ENCODE data around the gene DIAPH3. TPM values are rescaled to one million over a fixed set of nuclear protein-coding genes. Genes with fewer than 3 reads are reported as not detected.

Gene DIAPH3
- polyA plus RNA-seq, 3 donors, result 0.04 to 0.09 TPM; not detected in 1

DNA sequence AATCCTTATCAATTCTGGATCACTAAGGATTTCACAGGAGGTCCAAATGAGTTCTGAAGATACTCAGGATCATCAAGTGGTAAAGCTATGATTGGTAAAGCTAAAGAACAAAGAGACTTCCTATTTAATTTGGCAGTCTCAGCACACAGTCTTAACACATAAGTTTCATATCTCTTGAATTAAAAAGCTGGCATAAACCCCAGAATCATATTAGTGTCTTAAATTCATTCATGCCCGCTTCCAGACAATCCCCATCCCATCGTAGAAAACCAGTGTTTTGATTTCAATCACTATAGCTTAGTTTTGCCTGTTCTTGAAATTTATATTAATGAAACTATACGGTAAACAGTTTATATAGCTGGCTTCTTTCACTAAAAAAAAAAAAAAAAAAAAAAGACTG, 278.7 kb downstream of the DIAPH3 start:
- TF ChIP-seq, protein P1, sequence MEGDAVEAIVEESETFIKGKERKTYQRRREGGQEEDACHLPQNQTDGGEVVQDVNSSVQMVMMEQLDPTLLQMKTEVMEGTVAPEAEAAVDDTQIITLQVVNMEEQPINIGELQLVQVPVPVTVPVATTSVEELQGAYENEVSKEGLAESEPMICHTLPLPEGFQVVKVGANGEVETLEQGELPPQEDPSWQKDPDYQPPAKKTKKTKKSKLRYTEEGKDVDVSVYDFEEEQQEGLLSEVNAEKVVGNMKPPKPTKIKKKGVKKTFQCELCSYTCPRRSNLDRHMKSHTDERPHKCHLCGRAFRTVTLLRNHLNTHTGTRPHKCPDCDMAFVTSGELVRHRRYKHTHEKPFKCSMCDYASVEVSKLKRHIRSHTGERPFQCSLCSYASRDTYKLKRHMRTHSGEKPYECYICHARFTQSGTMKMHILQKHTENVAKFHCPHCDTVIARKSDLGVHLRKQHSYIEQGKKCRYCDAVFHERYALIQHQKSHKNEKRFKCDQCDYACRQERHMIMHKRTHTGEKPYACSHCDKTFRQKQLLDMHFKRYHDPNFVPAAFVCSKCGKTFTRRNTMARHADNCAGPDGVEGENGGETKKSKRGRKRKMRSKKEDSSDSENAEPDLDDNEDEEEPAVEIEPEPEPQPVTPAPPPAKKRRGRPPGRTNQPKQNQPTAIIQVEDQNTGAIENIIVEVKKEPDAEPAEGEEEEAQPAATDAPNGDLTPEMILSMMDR (IDR thresholded peaks at IDR 0.05), result no peak
- Mint-ChIP-seq H3K36me3 (no peaks in the 10 kb centered on the region), H3K4me3 (no peak overlapping the region), H3K27ac (no peak overlapping the region), H3K4me1 (no peaks in the 10 kb centered on the region), H3K9me3 (no peaks in the 10 kb centered on the region), H3K27me3 (ENCODE audit: low read depth in 3 of 3) (no peaks in the 10 kb centered on the region)
- Histone ChIP-seq H3K4me2 (replicated peaks; ENCODE audit: extremely low read depth, low read length, poor library complexity, severe bottlenecking) (no peak overlapping the region), H3K9ac (ENCODE audit: insufficient read depth, low read length, poor library complexity, severe bottlenecking) (no peak overlapping the region), H3K27ac (ENCODE audit: low read depth in 1 of 2, low read length in 2 of 2) (no peak overlapping the region), H3K4me3 (replicated peaks in 1 of 3; ENCODE audit: low read depth in 2 of 3, low read length in 3 of 3) (no peak overlapping the region), H3K36me3 (replicated peaks in 1 of 2; ENCODE audit: control insufficient read depth in 1 of 2, insufficient read depth in 2 of 2, low read length in 2 of 2) (no peaks in the 10 kb centered on the region), H2AFZ (ENCODE audit: insufficient read depth, low read depth, low read length, poor library complexity, severe bottlenecking) (no peak overlapping the region), H3K9me3 (replicated peaks in 1 of 2; ENCODE audit: control insufficient read depth in 1 of 2, insufficient read depth in 1 of 2, low read length in 2 of 2) (no peaks in the 10 kb centered on the region), H3K4me1 (ENCODE audit: control insufficient read depth in 1 of 2, insufficient read depth in 2 of 2, low read length in 2 of 2) (no peaks in the 10 kb centered on the region), H3K27me3 (ENCODE audit: control insufficient read depth in 2 of 2, insufficient read depth in 2 of 2, low read length in 2 of 2) (no peaks in the 10 kb centered on the region), H4K20me1 (ENCODE audit: insufficient read depth, low read length) (no peaks in the 10 kb centered on the region), H3K79me2 (ENCODE audit: insufficient read depth, low read length) (no peaks in the 10 kb centered on the region)
- intact Hi-C loops (cut with micrococcal nuclease), result no loop called here
- no CpG with 5 or more reads among the region's 3 CpGs for WGBS (ENCODE audit: insufficient coverage)
- DNase-seq, result no peak

DNA sequence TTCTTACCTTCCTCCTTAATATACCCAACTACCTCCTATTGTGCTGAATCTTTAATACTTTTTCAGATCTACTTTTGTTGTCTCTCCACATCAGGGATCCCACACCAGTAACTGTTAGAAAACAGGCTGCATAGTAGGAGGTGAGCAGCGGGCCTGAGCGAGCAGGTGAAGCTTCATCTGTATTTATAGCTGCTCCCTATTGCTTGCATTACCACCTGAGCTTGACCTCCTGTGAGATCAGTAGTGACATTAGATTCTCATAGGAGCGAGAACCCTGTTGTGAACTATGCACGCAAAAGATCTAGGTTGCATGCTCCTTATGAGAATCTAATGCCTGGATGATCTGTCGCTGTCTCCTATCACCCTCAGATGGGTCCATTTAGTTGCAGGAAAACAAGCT, 279.8 kb downstream of the DIAPH3 start:
- H3K4me1 ChIP-seq (ENCODE audit: control insufficient read depth in 1 of 2, insufficient read depth in 2 of 2, low read length in 2 of 2), result no peaks in the 10 kb centered on the region
- 95% methylated on average over 2 of the region's 5 CpGs for WGBS (ENCODE audit: insufficient coverage)
- TF ChIP-seq, protein P1 (IDR thresholded peaks at IDR 0.05), result no peak
- no peaks in the 10 kb centered on the region for H3K79me2 ChIP-seq (ENCODE audit: insufficient read depth, low read length)
- Mint-ChIP-seq H3K36me3 (no peaks in the 10 kb centered on the region), H3K4me3 (no peak overlapping the region), H3K27ac (no peak overlapping the region), H3K9me3 (no peaks in the 10 kb centered on the region), H3K4me1 (no peaks in the 10 kb centered on the region), H3K27me3 (ENCODE audit: low read depth in 3 of 3) (no peaks in the 10 kb centered on the region)
- H3K27me3 ChIP-seq (ENCODE audit: control insufficient read depth in 2 of 2, insufficient read depth in 2 of 2, low read length in 2 of 2), result no peaks in the 10 kb centered on the region
- H3K36me3 ChIP-seq (replicated peaks in 1 of 2; ENCODE audit: control insufficient read depth in 1 of 2, insufficient read depth in 2 of 2, low read length in 2 of 2), result no peaks in the 10 kb centered on the region
- H3K4me3 ChIP-seq (replicated peaks in 1 of 3; ENCODE audit: low read depth in 2 of 3, low read length in 3 of 3), result no peak overlapping the region
- H3K27ac ChIP-seq (ENCODE audit: low read depth in 1 of 2, low read length in 2 of 2), result no peak overlapping the region
- H3K9ac ChIP-seq (ENCODE audit: insufficient read depth, low read length, poor library complexity, severe bottlenecking), result no peak overlapping the region
- no peaks in the 10 kb centered on the region for H3K9me3 ChIP-seq (replicated peaks in 1 of 2; ENCODE audit: control insufficient read depth in 1 of 2, insufficient read depth in 1 of 2, low read length in 2 of 2)
- no peak overlapping the region for H2AFZ ChIP-seq (ENCODE audit: insufficient read depth, low read depth, low read length, poor library complexity, severe bottlenecking)
- no peak for DNase-seq
- no peaks in the 10 kb centered on the region for H4K20me1 ChIP-seq (ENCODE audit: insufficient read depth, low read length)
- intact Hi-C loops (cut with micrococcal nuclease), result no loop called here
- no peak overlapping the region for H3K4me2 ChIP-seq (replicated peaks; ENCODE audit: extremely low read depth, low read length, poor library complexity, severe bottlenecking)

All from CD14-positive monocyte (primary cell).